ENCODE measurements around the gene ERFL.

GRCh38 chr19:41936961-41937360 is 8.7 kb upstream of the ERFL start:
- TF ChIP-seq CTCF (IDR thresholded peaks at IDR 0.05): no peak
- no peak for TF ChIP-seq POLR2A (IDR thresholded peaks at IDR 0.05)

Measured in Peyer's patch (tissue), 4 donors.